Fibroblast of lung (primary cell): ENCODE results near the gene KRTAP3-2. TPM values are rescaled to one million over a fixed set of nuclear protein-coding genes. Genes with fewer than 3 reads are reported as not detected.

ENCODE experiments used
- DNase-seq, 2 donors: peaks; one replicate each; pipeline versions ENCODE4 v3.0.0 to v3.0.0-alpha.2; 2010; ENCODE audit warnings: low read depth in 2 of 2
- H2AFZ ChIP-seq: 2 replicates; pipeline ENCODE4 v1.5.1; 2012; ENCODE audit warnings: low read length, control low read depth, inconsistent platforms
- H3K27ac ChIP-seq: 2 replicates; pipeline ENCODE4 v1.5.1; 2011; ENCODE audit warnings: low read length, control low read depth; ENCODE audit not compliant: insufficient read depth
- H3K27me3 ChIP-seq: 2 replicates; pipeline ENCODE4 v1.5.1; 2011; ENCODE audit warnings: mild to moderate bottlenecking, low read length; ENCODE audit not compliant: control insufficient read depth, insufficient read depth
- H3K36me3 ChIP-seq: 2 replicates; pipeline ENCODE4 v1.5.1; 2011; ENCODE audit warnings: low read length; ENCODE audit not compliant: control insufficient read depth, insufficient read depth
- H3K4me1 ChIP-seq: 2 replicates; pipeline ENCODE4 v1.5.1; 2011; ENCODE audit warnings: low read length; ENCODE audit not compliant: control insufficient read depth, insufficient read depth; ENCODE audit errors: extremely low read depth
- H3K4me2 ChIP-seq: 2 replicates; pipeline ENCODE4 v1.5.1; 2011; ENCODE audit warnings: low read length, control low read depth; ENCODE audit not compliant: insufficient read depth; ENCODE audit errors: extremely low read depth
- H3K4me3 ChIP-seq, 4 experiments: fragments of 200-600 bp in 1 of 4; sonication (generic) in 1 of 4; replicated peaks in 1 of 4; 2 replicates each; pipeline ENCODE4 v1.5.1; 2011 to 2016; ENCODE audit warnings: low read length in 4 of 4, low read depth in 3 of 4, mild to moderate bottlenecking in 3 of 4, control low read depth in 2 of 4, inconsistent platforms in 1 of 4, mixed read lengths in 1 of 4; ENCODE audit not compliant: insufficient read depth in 1 of 4; ENCODE audit errors: control extremely low read depth in 1 of 4
- H3K79me2 ChIP-seq: 2 replicates; pipeline ENCODE4 v1.5.1; 2012; ENCODE audit warnings: mild to moderate bottlenecking, low read length, inconsistent platforms; ENCODE audit not compliant: control insufficient read depth, insufficient read depth
- H3K9ac ChIP-seq: 2 replicates; pipeline ENCODE4 v1.5.1; 2011; ENCODE audit warnings: mild to moderate bottlenecking, low read length, control low read depth; ENCODE audit not compliant: insufficient read depth
- H3K9me3 ChIP-seq: 2 replicates; pipeline ENCODE4 v1.5.1; 2012; ENCODE audit warnings: low read depth, low read length; ENCODE audit not compliant: control insufficient read depth, insufficient read depth
- H4K20me1 ChIP-seq: 2 replicates; pipeline ENCODE4 v1.5.1; 2011; ENCODE audit warnings: low read length; ENCODE audit not compliant: control insufficient read depth, insufficient read depth; ENCODE audit errors: extremely low read depth
- EZH2 ChIP-seq: IDR thresholded peaks from 2 replicates; pipeline ENCODE4 v1.5.1; 2012; ENCODE audit warnings: low read length, control low read depth, mild to moderate bottlenecking; ENCODE audit errors: missing control alignments
- polyA plus RNA-seq, 2 donors: library from polyadenylated mRNA; depleted of rRNA in 1 of 2; stranded (reverse) in 1 of 2; unstranded in 1 of 2; fragments of >200 nt; gene quantifications; 2 replicates each; pipeline ENCODE4 v1.2.1, GENCODE V29; 2011 to 2012; ENCODE audit warnings: missing spikeins in 1 of 2
- total RNA-seq: library from RNA; depleted of rRNA; stranded (reverse); fragments of >200 nt; gene quantifications from 2 replicates; pipeline ENCODE4 v1.2.1, GENCODE V29; 2014
- TF ChIP-seq, protein P1 (sequence below), 2 donors: IDR thresholded peaks in 1 of 2; conservative IDR thresholded peaks in 1 of 2; 1 replicate in 1 of 2; 2 replicates in 1 of 2; pipeline ENCODE4 v1.5.1; 2011 to 2012; ENCODE audit warnings: low read length in 2 of 2, control low read depth in 1 of 2, inconsistent platforms in 1 of 2, low read depth in 1 of 2, mild to moderate bottlenecking in 1 of 2

The KRTAP3-2 gene
- total and polyA plus RNA-seq, 2 donors (not counting 1 experiment from before 2014, with no cell fraction given), result not detected

DNA sequence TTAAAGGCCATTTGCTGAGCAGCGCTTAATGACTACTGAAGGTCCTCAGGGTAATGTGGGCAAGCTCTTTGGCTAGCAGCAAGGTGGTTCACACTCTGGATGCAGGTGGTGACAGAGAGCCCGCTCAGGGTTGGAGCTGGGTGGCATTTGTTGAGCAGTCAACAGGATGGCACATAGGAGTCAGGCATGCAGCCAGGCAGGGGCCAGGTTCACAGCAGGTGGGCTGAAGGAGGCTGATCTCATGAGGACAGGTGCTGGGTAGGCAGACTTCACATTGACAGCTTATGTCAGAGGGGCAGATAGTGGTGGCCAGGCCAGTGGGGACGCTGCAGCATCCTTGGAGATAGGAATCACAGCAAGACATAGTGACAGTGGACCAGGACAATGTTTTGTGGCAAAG lies 4.7 kb upstream of the KRTAP3-2 start:
- no peak for DNase-seq
- Histone ChIP-seq H4K20me1 (no peaks in the 10 kb centered on the region), H3K4me2 (no peak overlapping the region), H3K79me2 (no peaks in the 10 kb centered on the region), H3K36me3 (no peaks in the 10 kb centered on the region), H3K4me3 (no peak overlapping the region), H3K27ac (no peak overlapping the region), H3K9ac (no peak overlapping the region), H3K4me1 (no peaks in the 10 kb centered on the region), H3K9me3 (no peaks in the 10 kb centered on the region), H3K27me3 (no peaks in the 10 kb centered on the region), H2AFZ (no peak overlapping the region)
- TF ChIP-seq, protein P1, sequence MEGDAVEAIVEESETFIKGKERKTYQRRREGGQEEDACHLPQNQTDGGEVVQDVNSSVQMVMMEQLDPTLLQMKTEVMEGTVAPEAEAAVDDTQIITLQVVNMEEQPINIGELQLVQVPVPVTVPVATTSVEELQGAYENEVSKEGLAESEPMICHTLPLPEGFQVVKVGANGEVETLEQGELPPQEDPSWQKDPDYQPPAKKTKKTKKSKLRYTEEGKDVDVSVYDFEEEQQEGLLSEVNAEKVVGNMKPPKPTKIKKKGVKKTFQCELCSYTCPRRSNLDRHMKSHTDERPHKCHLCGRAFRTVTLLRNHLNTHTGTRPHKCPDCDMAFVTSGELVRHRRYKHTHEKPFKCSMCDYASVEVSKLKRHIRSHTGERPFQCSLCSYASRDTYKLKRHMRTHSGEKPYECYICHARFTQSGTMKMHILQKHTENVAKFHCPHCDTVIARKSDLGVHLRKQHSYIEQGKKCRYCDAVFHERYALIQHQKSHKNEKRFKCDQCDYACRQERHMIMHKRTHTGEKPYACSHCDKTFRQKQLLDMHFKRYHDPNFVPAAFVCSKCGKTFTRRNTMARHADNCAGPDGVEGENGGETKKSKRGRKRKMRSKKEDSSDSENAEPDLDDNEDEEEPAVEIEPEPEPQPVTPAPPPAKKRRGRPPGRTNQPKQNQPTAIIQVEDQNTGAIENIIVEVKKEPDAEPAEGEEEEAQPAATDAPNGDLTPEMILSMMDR (conservative IDR thresholded peaks at IDR 0.05 in 1 of 2, IDR thresholded peaks at IDR 0.05 in 1 of 2; ENCODE audit: low read depth in 1 of 2, low read length in 2 of 2), result no peak
- no peak for TF ChIP-seq EZH2

DNA sequence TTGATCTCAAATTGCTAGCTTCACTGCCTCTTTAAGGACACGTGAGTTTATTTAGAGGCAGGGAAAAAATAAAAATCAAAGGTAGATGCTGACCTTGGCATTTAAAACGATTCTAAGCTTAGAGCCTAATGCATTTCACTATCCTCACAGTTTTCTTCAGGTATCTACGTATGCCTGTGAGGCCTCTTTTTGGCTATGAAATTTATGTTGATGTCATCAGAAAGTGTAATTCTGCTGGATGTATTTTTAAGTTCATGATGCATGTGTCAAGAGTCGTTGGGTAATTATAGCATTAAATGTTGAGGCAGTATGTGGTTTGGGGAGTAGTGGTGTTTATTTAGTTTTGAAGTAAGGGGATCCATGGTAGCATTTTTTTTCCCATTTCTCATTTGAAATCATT lies 4.2 kb upstream of the KRTAP3-2 start:
- TF ChIP-seq, protein P1 (conservative IDR thresholded peaks at IDR 0.05 in 1 of 2, IDR thresholded peaks at IDR 0.05 in 1 of 2; ENCODE audit: low read depth in 1 of 2, low read length in 2 of 2), result no peak
- TF ChIP-seq EZH2, result no peak
- no peaks in the 10 kb centered on the region for H3K4me1 ChIP-seq
- no peak overlapping the region for H3K9ac ChIP-seq
- no peak overlapping the region for H3K27ac ChIP-seq
- no peak for DNase-seq
- H3K9me3 ChIP-seq, result no peaks in the 10 kb centered on the region
- H2AFZ ChIP-seq, result no peak overlapping the region
- H3K79me2 ChIP-seq, result no peaks in the 10 kb centered on the region
- no peaks in the 10 kb centered on the region for H3K36me3 ChIP-seq
- no peak overlapping the region for H3K4me2 ChIP-seq
- H3K4me3 ChIP-seq, result no peak overlapping the region
- H4K20me1 ChIP-seq, result no peaks in the 10 kb centered on the region
- H3K27me3 ChIP-seq, result no peaks in the 10 kb centered on the region

DNA sequence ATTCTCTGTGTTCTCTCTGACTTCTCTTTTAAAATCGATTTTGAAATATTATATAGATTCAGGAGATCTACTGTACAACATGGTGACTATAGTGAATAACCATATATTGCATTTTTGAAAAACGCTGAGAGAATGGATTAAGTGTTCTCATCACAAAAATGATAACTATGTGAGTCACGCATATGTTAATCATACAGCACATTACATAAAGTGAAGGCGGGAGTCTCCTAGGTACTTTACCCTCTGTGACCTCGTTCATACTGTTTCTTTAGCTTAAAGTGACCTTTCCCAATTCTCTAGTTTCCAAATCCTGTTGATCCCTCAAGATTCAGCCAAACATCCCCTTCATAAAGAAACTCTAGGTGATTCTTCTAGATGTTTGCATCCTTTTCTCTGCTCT lies 3.1 kb upstream of the KRTAP3-2 start:
- no peaks in the 10 kb centered on the region for H3K79me2 ChIP-seq
- no peaks in the 10 kb centered on the region for H3K9me3 ChIP-seq
- no peaks in the 10 kb centered on the region for H4K20me1 ChIP-seq
- H3K9ac ChIP-seq, result no peak overlapping the region
- H3K4me1 ChIP-seq, result no peaks in the 10 kb centered on the region
- no peak overlapping the region for H3K27ac ChIP-seq
- H3K4me2 ChIP-seq, result no peak overlapping the region
- TF ChIP-seq, protein P1 (conservative IDR thresholded peaks at IDR 0.05 in 1 of 2, IDR thresholded peaks at IDR 0.05 in 1 of 2; ENCODE audit: low read depth in 1 of 2, low read length in 2 of 2), result no peak
- no peak for TF ChIP-seq EZH2
- no peaks in the 10 kb centered on the region for H3K27me3 ChIP-seq
- no peak overlapping the region for H2AFZ ChIP-seq
- H3K4me3 ChIP-seq, result no peak overlapping the region
- peak in 1 of 2 donors; percentile 8 for DNase-seq
- H3K36me3 ChIP-seq, result no peaks in the 10 kb centered on the region
